GM06990 (cell line): ENCODE data around the gene SLC17A1.

ENCODE experiments used
- DNase-seq: peaks from one replicate; pipeline ENCODE4 v3.0.0-alpha.2; 2011; ENCODE audit not compliant: insufficient read length; ENCODE audit errors: extremely low read depth
- H3K27me3 ChIP-seq: replicated peaks from 2 replicates; pipeline ENCODE4 v1.6.0; 2011; ENCODE audit warnings: low read length; ENCODE audit not compliant: control insufficient read depth, insufficient read depth
- H3K36me3 ChIP-seq: 2 replicates; pipeline ENCODE4 v1.5.1; 2011; ENCODE audit warnings: low read length; ENCODE audit not compliant: control insufficient read depth, insufficient read depth
- H3K4me3 ChIP-seq: replicated peaks from 2 replicates; pipeline ENCODE4 v1.5.1; 2011; ENCODE audit warnings: low read depth, mild to moderate bottlenecking, control low read depth, low read length
- CTCF ChIP-seq: IDR thresholded peaks from 2 replicates; pipeline ENCODE4 v1.5.1; 2011; ENCODE audit warnings: low read length, control low read depth, mild to moderate bottlenecking, inconsistent platforms; ENCODE audit not compliant: insufficient read depth, poor library complexity, severe bottlenecking

The SLC17A1 gene

GRCh38 chr6:25788305-25788922, 43.4 kb downstream of the SLC17A1 start:
- peak; percentile 60 for TF ChIP-seq CTCF
- Histone ChIP-seq H3K36me3 (no peaks in the 10 kb centered on the region), H3K4me3 (no peak overlapping the region), H3K27me3 (no peaks in the 10 kb centered on the region)
- no peak for DNase-seq

- H3K4me3 ChIP-seq, result no peak overlapping the region
- H3K36me3 ChIP-seq, result no peaks in the 10 kb centered on the region
- DNase-seq, result no peak
- no peak for TF ChIP-seq CTCF
- no peaks in the 10 kb centered on the region for H3K27me3 ChIP-seq
Observed at GRCh38 chr6:25787428-25787827, 44.4 kb downstream of the SLC17A1 start.

GRCh38 chr6:25781134-25781533, 50.7 kb downstream of the SLC17A1 start:
- no peak for TF ChIP-seq CTCF
- Histone ChIP-seq H3K36me3 (no peaks in the 10 kb centered on the region), H3K4me3 (no peak overlapping the region), H3K27me3 (no peaks in the 10 kb centered on the region; the same call in none of the 2 replicates)
- no peak for DNase-seq

GRCh38 chr6:25777856-25778649, 53.8 kb downstream of the SLC17A1 start:
- no peak for TF ChIP-seq CTCF
- Histone ChIP-seq H3K4me3 (no peak overlapping the region), H3K27me3 (no peaks in the 10 kb centered on the region; the same call in none of the 2 replicates), H3K36me3 (no peaks in the 10 kb centered on the region)
- DNase-seq, result no peak

GRCh38 chr6:25777031-25777430, 54.8 kb downstream of the SLC17A1 start:
- H3K36me3 ChIP-seq, result no peaks in the 10 kb centered on the region
- H3K27me3 ChIP-seq, result no peaks in the 10 kb centered on the region; the same call in none of the 2 replicates
- H3K4me3 ChIP-seq, result no peak overlapping the region
- DNase-seq, result no peak
- no peak for TF ChIP-seq CTCF
